Epithelial cell of prostate (primary cell): ENCODE results near the gene ZAP70.
"Not testable (repeated sequence)": the region's sequence is repeated elsewhere in the genome, so short reads cannot be mapped to it uniquely, and the experiment has no call there.

Source experiments
- DNase-seq: peaks from one replicate; pipeline ENCODE4 v3.0.0-alpha.2; 2011; ENCODE audit warnings: low read depth, low spot score
- H3K27ac ChIP-seq: fragments of 450-650 bp; 2 replicates; pipeline ENCODE4 v1.5.1; 2017; ENCODE audit warnings: mild to moderate bottlenecking

ZAP70 gene

DNA sequence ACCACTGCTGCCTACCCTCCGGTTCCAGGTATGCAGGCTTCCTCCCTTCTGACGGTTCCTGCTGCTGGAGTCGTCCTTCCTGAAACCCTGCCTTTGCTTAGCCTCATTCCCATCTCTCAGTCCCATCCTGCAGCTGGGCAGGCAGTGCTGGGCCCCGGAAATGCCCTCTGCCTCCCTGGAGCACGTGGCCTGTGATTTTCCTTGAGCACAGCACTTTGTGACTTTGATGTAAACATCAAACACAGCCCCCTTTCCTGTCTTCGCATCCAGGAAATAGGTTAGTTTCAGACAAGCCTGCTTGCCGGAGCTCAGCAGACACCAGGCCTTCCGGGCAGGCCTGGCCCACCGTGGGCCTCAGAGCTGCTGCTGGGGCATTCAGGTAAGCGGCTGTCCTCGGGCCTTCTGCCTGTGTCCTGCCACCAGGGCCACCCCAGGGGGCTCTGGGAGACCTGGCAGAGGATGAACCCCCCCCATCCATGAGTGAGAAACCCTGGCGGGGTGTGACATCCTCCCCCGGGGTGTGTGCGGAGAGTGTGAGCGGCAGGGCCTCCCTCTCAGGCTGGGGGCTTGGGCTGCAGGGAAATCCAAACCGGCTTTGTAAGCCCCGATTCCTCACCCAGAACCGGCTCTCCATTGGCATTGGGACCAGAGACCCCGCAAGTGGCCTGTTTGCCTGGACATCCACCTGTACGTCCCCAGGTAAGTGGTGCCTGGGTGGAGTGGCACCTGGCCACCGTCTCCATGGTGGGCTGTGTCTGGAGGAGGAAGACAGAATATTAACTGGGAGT, at the start of gene ZAP70:
ZAP70 (plus strand) TSS at position 281 of the 788 bp plus-strand sequence. CDS start 10,461 bp downstream, outside the sequence.
- no peak for DNase-seq
- no peak within 1 kb of the TSS for H3K27ac ChIP-seq

DNA sequence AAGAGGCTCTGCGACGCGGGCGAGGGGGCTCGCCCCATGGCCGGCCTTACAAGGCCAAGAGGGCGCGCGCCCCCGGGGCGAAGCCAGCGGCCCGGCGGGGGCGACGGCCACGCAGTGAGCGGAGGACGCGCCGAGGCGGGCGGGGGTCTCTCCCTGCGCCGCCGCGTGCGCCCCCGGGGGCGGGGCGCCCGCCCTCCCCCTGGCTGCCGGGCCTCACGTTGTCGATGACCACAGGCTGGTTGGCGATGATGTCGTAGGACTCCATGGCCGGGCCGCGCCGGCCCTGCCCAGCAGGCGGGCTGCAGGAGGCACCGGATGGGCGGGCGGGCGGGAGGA, 49.8 kb upstream of the ZAP70 start:
- no peak for DNase-seq
- H3K27ac ChIP-seq = peak overlapping the region; percentile 93

DNA sequence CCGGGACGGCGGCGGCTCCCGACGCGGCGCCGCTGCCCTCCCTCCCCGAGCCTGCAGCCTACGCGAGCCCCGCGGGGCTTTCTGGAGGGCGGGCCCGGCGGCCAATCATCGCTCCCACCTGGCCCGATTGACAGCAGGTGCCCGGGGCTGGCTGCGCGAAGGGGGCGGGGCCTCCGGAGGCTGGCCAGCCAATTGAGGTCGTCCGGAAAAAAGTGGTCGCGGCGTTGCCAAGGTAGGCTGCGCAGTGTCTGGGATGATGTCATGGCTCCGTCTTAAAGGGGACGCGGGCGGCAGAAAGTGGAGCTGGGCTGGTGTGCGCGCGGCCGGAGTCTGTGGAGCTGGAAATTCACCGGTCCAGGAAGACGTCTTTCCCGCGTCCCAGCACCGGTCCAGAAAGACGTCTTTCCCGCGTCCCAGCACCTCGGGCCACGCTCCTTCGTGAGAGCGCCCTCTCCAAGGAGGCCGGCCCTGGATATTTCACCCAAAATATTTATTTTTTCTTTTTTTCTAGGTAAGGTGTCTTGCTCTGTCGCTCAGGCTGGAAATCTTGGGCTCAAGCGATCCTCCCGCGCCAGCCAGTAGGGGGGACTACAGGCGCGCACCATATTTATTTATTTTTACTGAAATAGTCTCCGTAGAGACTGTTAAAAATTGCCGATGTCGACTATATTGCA, 49.3 kb upstream of the ZAP70 start, which contains the start of gene ACTR1B:
ACTR1B (minus strand) TSS at position 83 of the 674 bp plus-strand sequence. CDS start 154 bp downstream, outside the sequence.
- peak within 1 kb of the TSS; percentile 93 for H3K27ac ChIP-seq
- DNase-seq = peak; percentile 86

DNA sequence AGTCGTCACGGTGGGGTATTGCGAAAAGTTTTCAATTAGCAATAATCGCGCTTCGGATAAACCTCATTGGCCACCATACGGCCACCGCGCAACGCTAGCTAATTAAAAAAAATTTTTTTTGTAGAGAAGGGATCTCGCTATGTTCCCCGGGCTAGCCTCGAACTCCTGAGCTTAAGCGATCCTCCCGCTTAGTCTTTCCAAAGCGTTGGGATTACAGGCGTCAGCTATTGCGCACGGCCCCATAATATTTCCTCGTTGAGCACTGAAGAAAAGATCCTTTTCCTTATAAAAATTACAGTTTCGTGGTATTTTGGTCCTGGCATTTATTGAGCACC, 48.8 kb upstream of the ZAP70 start:
- peak overlapping the region; percentile 93 for H3K27ac ChIP-seq
- DNase-seq = no peak

DNA sequence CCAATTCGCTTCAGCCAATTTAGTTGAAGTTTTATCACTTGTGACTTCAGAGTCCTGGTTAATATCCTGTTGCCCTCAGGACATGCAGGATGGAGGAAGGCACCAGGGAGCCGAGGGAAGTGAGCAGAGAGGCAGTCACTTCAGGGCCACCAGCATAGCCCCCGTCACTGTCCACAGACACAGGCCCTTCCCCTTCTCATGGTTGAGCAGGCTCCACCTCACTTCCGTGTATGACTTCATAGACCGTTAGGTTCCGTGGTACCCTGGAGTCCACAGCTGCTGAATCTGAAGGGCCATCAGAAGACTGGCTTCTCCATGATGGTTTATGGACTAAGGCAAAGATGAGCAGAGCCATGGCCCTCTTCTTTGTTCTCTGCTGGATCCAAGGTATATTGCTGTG, 43.9 kb upstream of the ZAP70 start, which contains the start of gene C2orf92:
C2orf92 (plus strand) TSS at position 266 of the 400 bp plus-strand sequence; CDS start at position 342, 76 bp downstream.
- H3K27ac ChIP-seq = no peak within 1 kb of the TSS
- DNase-seq = no peak

DNA sequence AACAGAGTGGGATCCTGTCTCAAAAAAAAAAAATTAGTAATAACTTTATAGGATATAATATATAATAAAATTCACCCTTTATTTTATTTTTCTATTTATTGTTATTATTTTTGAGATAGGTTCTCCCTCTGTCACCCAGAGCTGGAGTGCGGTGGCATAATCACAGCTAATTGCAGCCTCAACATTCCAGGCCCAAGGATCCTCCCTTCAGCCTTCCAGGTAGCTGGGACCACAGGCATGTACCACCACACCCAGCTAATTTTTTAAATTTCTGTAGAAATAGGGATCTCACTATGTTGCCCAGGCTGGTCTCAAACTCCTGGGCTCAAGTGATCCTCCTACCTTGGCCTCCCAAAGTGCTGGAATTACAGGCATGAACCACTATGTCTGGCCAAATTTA, 42.9 kb upstream of the ZAP70 start:
- DNase-seq = no peak
- no peak overlapping the region for H3K27ac ChIP-seq

DNA sequence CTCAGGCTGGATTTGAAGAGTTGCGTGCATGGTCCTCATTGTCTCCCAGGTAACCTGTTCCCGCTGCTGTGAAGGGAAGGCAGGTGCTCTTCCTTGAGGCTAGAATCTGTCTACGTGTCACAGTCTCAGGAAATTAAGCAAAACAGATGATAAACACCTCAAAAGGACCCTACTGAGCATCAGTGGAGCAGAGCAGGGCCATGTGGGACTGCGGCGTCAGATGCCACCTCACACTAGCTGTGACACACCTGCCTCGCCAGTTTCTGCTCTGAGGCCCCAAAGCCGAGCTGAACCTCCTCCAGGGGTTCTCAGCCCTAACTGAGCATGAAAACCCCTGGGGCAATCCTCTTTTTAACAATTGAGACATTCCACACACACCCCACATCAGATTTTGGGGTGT, 41.9 kb upstream of the ZAP70 start:
- DNase-seq = no peak

GRCh38 chr2:97672606-97673140, 40.7 kb upstream of the ZAP70 start:
- DNase-seq, H3K27ac ChIP-seq: not testable (repeated sequence)

More for the DNA sequence above, 41.9 kb upstream of the ZAP70 start:
- H3K27ac ChIP-seq = no peak overlapping the region

GRCh38 chr2:97673182-97673914, 40.0 kb upstream of the ZAP70 start:
- DNase-seq = no peak
- no peak overlapping the region for H3K27ac ChIP-seq

- DNase-seq = no peak
- H3K27ac ChIP-seq = no peak overlapping the region
These were observed 39.5 kb upstream of the ZAP70 start for GRCh38 chr2:97673915-97674283.

- DNase-seq = no peak
- no peak overlapping the region for H3K27ac ChIP-seq
These were observed 37.8 kb upstream of the ZAP70 start for GRCh38 chr2:97675430-97676113.

DNA sequence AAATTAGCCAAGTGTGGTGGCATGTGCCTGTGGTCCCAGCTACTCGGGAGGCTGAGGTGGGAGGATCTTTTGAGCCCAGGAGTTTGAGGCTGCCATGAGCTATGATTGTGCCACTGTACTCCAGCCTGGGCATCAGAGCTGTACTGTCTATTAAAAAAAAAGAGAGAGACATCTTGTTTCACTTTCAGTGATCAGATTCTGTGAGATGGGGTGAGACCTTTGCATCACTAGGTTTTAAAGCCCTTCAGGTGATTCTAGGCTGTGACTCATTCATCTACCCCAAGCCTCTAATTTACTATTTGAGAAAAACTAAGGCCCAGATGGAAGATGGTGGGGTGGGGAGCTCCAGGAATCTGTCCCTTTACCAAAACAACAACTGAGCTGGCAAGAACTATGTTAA, 36.8 kb upstream of the ZAP70 start:
- DNase-seq = no peak
- no peak overlapping the region for H3K27ac ChIP-seq

GRCh38 chr2:97677480-97677879, 35.9 kb upstream of the ZAP70 start:
- DNase-seq = no peak
- H3K27ac ChIP-seq = no peak overlapping the region

DNA sequence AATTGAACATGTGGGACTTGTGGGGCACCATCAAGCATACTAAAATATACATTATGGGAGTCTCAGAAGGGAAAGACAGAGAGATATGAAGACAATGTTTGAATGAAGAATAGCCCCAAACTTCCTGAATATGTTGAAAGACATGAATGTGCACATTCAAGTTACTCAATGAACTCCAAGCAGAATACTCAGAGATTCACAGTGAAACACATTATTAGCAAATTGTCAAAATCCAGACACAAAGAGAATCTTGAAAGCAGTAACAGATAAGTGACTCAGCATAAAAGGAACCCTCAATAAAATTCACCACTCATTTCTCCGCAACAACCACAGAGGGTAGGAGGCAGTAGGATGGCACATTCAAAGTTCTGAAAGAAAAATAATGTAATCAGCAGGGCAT, 35.1 kb upstream of the ZAP70 start:
- no peak overlapping the region for H3K27ac ChIP-seq
- no peak for DNase-seq

DNA sequence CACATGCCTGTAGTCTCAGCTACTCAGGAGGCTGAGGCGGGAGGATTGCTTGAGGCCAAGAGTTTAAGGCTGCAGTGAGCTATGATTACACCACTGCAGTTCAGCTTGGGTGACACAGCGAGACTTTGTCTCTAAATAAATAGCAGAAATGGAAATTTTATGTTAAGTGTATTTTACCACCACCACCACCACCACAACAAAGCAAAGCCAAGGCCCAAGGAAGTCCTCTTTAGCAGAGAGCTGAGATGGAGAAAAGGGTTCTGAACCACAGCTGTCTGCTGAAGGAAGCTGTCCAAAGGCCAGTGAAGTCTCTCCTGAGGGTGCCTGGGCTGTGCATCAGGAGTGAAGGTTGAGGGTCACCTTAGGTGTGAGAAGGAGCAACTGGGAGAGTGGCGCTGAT, 26.1 kb upstream of the ZAP70 start:
- not testable (repeated sequence) for DNase-seq, H3K27ac ChIP-seq

- H3K27ac ChIP-seq = no peak overlapping the region
- DNase-seq = no peak
These were observed 25.1 kb upstream of the ZAP70 start for GRCh38 chr2:97688062-97688827.

DNA sequence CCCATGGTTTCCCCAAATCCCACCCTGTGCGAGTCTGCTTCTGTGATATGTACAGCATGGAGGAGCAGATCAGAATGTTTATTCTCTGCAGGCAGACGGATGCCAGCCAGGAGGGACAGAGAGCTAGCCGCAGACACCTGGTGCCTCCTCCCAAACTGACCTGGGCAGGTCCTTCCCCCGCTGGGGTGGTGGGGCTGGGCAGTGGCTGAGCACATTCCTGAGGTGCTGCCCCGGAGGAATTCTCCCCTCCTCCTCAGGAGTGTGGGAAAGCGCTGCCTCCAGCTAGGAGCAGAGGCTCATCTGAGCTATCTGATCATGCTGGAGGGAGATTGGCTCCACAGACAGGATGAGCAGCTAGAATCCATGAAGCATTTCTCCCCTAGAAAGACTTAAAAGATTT, 22.2 kb upstream of the ZAP70 start:
- DNase-seq = no peak
- H3K27ac ChIP-seq = no peak overlapping the region

DNA sequence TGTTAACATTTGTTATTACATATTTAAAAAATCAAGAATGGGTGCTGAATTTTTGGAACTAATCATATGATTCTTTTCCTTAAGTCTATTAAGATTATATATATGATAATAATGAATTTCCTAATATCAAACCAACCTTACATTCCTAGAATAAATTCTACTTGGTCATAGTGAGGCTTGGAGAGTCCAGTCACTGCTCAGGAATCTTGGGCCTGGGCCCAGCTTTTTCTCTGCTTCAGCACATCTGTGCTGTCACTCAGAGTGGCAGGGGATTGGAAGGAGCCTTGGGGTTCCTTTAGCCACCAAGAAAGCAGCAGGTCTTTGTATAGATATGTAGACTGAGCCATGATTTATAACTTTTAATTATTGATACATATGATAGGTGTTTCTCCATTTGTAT, 19.9 kb upstream of the ZAP70 start:
- H3K27ac ChIP-seq = no peak overlapping the region
- no peak for DNase-seq

DNA sequence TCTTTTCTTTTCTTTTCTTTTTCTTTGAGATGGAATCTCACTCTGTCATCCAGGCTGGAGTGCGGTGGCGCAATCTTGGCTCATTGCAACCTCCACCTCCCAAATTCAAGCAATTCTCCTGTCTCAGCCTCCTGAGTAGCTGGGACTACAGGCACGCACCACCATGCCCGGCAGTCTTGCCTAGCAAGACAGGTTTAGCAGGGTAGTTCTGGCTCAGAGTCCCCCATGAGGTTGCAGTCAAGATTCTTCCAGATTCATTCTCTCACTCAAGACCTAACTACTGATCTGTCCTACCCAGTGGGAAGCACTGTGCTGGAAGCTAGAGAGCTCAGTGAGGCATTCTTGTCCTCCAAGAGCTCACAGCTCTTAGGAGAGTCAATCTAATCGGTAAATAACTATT, 17.6 kb upstream of the ZAP70 start:
- DNase-seq = no peak
- no peak overlapping the region for H3K27ac ChIP-seq
